CD14-positive monocyte (primary cell): Measurements from ENCODE around the gene CDC73. TPM values are rescaled to one million over a fixed set of nuclear protein-coding genes. Genes with fewer than 3 reads are reported as not detected.

Experiments used
- DNase-seq, 3 donors: peaks; one replicate each; pipeline ENCODE4 v3.0.0-alpha.2; 2011 to 2022
- H2AFZ ChIP-seq: 2 replicates; pipeline ENCODE4 v1.6.0; 2012; ENCODE audit warnings: mild to moderate bottlenecking, low read depth, low read length, inconsistent platforms; ENCODE audit not compliant: insufficient read depth, poor library complexity, severe bottlenecking
- H3K27ac ChIP-seq, 2 donors: 1 replicate in 1 of 2; 2 replicates in 1 of 2; pipeline ENCODE4 v1.5.1; 2012 to 2013; ENCODE audit warnings: low read length in 2 of 2, control low read depth in 1 of 2, inconsistent platforms in 1 of 2, low read depth in 1 of 2, mild to moderate bottlenecking in 1 of 2
- H3K27me3 ChIP-seq, 2 donors: one replicate each; pipeline versions ENCODE4 v1.6.0 to v1.6.1; 2011 to 2013; ENCODE audit warnings: low read length in 2 of 2; ENCODE audit not compliant: control insufficient read depth in 2 of 2, insufficient read depth in 2 of 2
- H3K36me3 ChIP-seq, 2 donors: replicated peaks in 1 of 2; 1 replicate in 1 of 2; 2 replicates in 1 of 2; pipeline versions ENCODE4 v1.5.1 to v1.6.1; 2012 to 2013; ENCODE audit warnings: low read length in 2 of 2, control low read depth in 1 of 2, inconsistent platforms in 1 of 2, mild to moderate bottlenecking in 1 of 2; ENCODE audit not compliant: insufficient read depth in 2 of 2, control insufficient read depth in 1 of 2
- H3K4me1 ChIP-seq, 2 donors: 1 replicate in 1 of 2; 2 replicates in 1 of 2; pipeline versions ENCODE4 v1.5.1 to v1.6.1; 2012 to 2013; ENCODE audit warnings: low read length in 2 of 2, control low read depth in 1 of 2, inconsistent platforms in 1 of 2, mild to moderate bottlenecking in 1 of 2, moderate library complexity in 1 of 2; ENCODE audit not compliant: insufficient read depth in 2 of 2, control insufficient read depth in 1 of 2
- H3K4me2 ChIP-seq: replicated peaks from 2 replicates; pipeline ENCODE3; 2012; ENCODE audit warnings: low read length, moderate library complexity, mild to moderate bottlenecking; ENCODE audit not compliant: poor library complexity, severe bottlenecking; ENCODE audit errors: extremely low read depth
- H3K4me3 ChIP-seq, 3 experiments: fragments of 200-600 bp in 1 of 3; sonication (generic) in 1 of 3; replicated peaks in 1 of 3; 1 replicate in 2 of 3; 2 replicates in 1 of 3; pipeline ENCODE4 v1.5.1; 2011 to 2013; ENCODE audit warnings: low read length in 3 of 3, mild to moderate bottlenecking in 3 of 3, control low read depth in 2 of 3, low read depth in 2 of 3, inconsistent platforms in 1 of 3, moderate library complexity in 1 of 3
- H3K79me2 ChIP-seq: 2 replicates; pipeline ENCODE4 v1.6.0; 2012; ENCODE audit warnings: mild to moderate bottlenecking, control low read depth, inconsistent platforms, low read length, moderate library complexity; ENCODE audit not compliant: insufficient read depth
- H3K9ac ChIP-seq: 2 replicates; pipeline ENCODE4 v1.6.0; 2017; ENCODE audit warnings: low read length, mild to moderate bottlenecking; ENCODE audit not compliant: insufficient read depth, poor library complexity, severe bottlenecking
- H3K9me3 ChIP-seq, 2 donors: replicated peaks in 1 of 2; 1 replicate in 1 of 2; 2 replicates in 1 of 2; pipeline versions ENCODE4 v1.5.1 to v1.6.1; 2012 to 2013; ENCODE audit warnings: low read length in 2 of 2, control low read depth in 1 of 2; ENCODE audit not compliant: control insufficient read depth in 1 of 2, insufficient read depth in 1 of 2
- H4K20me1 ChIP-seq: 2 replicates; pipeline ENCODE4 v1.6.0; 2012; ENCODE audit warnings: mild to moderate bottlenecking, low read length, control low read depth, moderate library complexity; ENCODE audit not compliant: insufficient read depth
- H3K27ac Mint-ChIP-seq, 7 donors: one replicate each; pipeline ENCODE4 v1.8.0; 2020; ENCODE audit warnings: mild to moderate bottlenecking in 7 of 7, mixed read lengths in 7 of 7, moderate library complexity in 6 of 7, inconsistent platforms in 2 of 7
- H3K27me3 Mint-ChIP-seq, 3 donors: one replicate each; pipeline ENCODE4 v1.8.0; 2021 to 2022; ENCODE audit warnings: low read depth in 3 of 3, mild to moderate bottlenecking in 3 of 3, mixed read lengths in 3 of 3, moderate library complexity in 3 of 3, inconsistent platforms in 1 of 3
- H3K36me3 Mint-ChIP-seq, 2 donors: one replicate each; pipeline ENCODE4 v1.8.0; 2020; ENCODE audit warnings: mixed read lengths in 2 of 2, inconsistent platforms in 1 of 2, mild to moderate bottlenecking in 1 of 2
- H3K4me1 Mint-ChIP-seq: one replicate; pipeline ENCODE4 v1.8.0; 2020; ENCODE audit warnings: mild to moderate bottlenecking, mixed read lengths
- H3K4me3 Mint-ChIP-seq, 2 donors: one replicate each; pipeline ENCODE4 v1.8.0; 2020; ENCODE audit warnings: mild to moderate bottlenecking in 2 of 2, mixed read lengths in 2 of 2, moderate library complexity in 1 of 2
- H3K9me3 Mint-ChIP-seq, 7 donors: one replicate each; pipeline ENCODE4 v1.8.0; 2020 to 2022; ENCODE audit warnings: mixed read lengths in 7 of 7, mild to moderate bottlenecking in 6 of 7, moderate library complexity in 6 of 7, inconsistent platforms in 2 of 7
- CTCF ChIP-seq: fragments of 200-600 bp; IDR thresholded peaks from one replicate; pipeline ENCODE4 v1.8.0; 2022; ENCODE audit warnings: antibody characterized with exemption, mild to moderate bottlenecking
- whole genome bisulfite sequencing: methylation state at CpG from one replicate; pipeline ENCODE4 v1.1.5; 2013; ENCODE audit warnings: missing lambda C conversion rate; ENCODE audit not compliant: insufficient coverage; 5-methylcytosine and 5-hydroxymethylcytosine counted together
- intact Hi-C, 2 donors: fragments of 100-400 bp; cut with micrococcal nuclease; formaldehyde crosslinking; loops; one replicate each; pipeline versions ENCODE4 v1.15.0 to v1.15.1; 2023
- polyA plus RNA-seq, 3 donors: library from polyadenylated mRNA; depleted of rRNA in 1 of 3; unstranded in 2 of 3; stranded (reverse) in 1 of 3; fragments of 300-500 nt in 2 of 3; fragments of >200 nt in 1 of 3; fragmentation: Illumina TruSeq in 2 of 3; gene quantifications; 1 replicate in 2 of 3; 2 replicates in 1 of 3; pipeline ENCODE4 v1.2.3, GENCODE V29; 2012 to 2021

CDC73 gene
- polyA plus RNA-seq, 3 donors = 14.2 to 60.3 (median 57.2) TPM

- Histone ChIP-seq H3K9me3 (no peaks in the 10 kb centered on the region), H3K4me1 (peaks cover 17 to 20% of the 10 kb centered on the region in 2 donors), H3K27ac (no peak overlapping the region), H4K20me1 (no peaks in the 10 kb centered on the region), H3K36me3 (no peaks in the 10 kb centered on the region), H3K27me3 (no peaks in the 10 kb centered on the region), H3K4me2 (no peak overlapping the region), H3K4me3 (no peak overlapping the region), H3K79me2 (no peaks in the 10 kb centered on the region), H2AFZ (no peak overlapping the region), H3K9ac (no peak overlapping the region)
- Mint-ChIP-seq H3K36me3 (no peaks in the 10 kb centered on the region), H3K27me3 (peaks cover 0 to 3% (median 1%) of the 10 kb centered on the region in 3 donors), H3K9me3 (no peaks in the 10 kb centered on the region), H3K4me3 (no peak overlapping the region), H3K4me1 (peaks cover 20% of the 10 kb centered on the region), H3K27ac (no peak overlapping the region)
- WGBS = no CpG with 5 or more reads among the region's 1 CpG
- no peak for TF ChIP-seq CTCF
- intact Hi-C loops = no loop called here
- DNase-seq = no peak
These were observed 11.6 kb upstream of the CDC73 start for GRCh38 chr1:193110246-193110645.

- no peaks in the 10 kb centered on the region for H3K36me3 ChIP-seq
- no peaks in the 10 kb centered on the region for H3K9me3 Mint-ChIP-seq
These were observed 11.0 kb upstream of the CDC73 start for GRCh38 chr1:193110864-193111263.

More at GRCh38 chr1:193110864-193111263, 11.0 kb upstream of the CDC73 start:
- Mint-ChIP-seq H3K4me3 (no peak overlapping the region), H3K27ac (no peak overlapping the region), H3K27me3 (peaks cover 0 to 3% (median 1%) of the 10 kb centered on the region in 3 donors), H3K4me1 (peaks cover 15% of the 10 kb centered on the region), H3K36me3 (no peaks in the 10 kb centered on the region)
- intact Hi-C loops = no loop called here
- no CpG with 5 or more reads among the region's 3 CpGs for WGBS
- no peaks in the 10 kb centered on the region for H3K9me3 ChIP-seq
- H3K79me2 ChIP-seq = no peaks in the 10 kb centered on the region
- no peak overlapping the region for H3K27ac ChIP-seq
- no peak overlapping the region for H3K4me2 ChIP-seq
- no peak overlapping the region for H3K4me3 ChIP-seq
- no peak for DNase-seq
- no peak overlapping the region for H3K9ac ChIP-seq
- no peak overlapping the region for H2AFZ ChIP-seq
- peaks cover 13 to 15% of the 10 kb centered on the region in 2 donors for H3K4me1 ChIP-seq
- H4K20me1 ChIP-seq = no peaks in the 10 kb centered on the region
- no peaks in the 10 kb centered on the region for H3K27me3 ChIP-seq
- no peak for TF ChIP-seq CTCF
